HepG2 (cell line): ENCODE results near the gene NOVA2.

Source experiments
- CTCF ChIP-seq: sonication (generic); formaldehyde crosslinking; IDR thresholded peaks from 2 replicates; pipeline ENCODE4 v1.5.0; 2020; ENCODE audit warnings: mild to moderate bottlenecking, missing genetic modification reagents, moderate library complexity
- ETS1 ChIP-seq: sonication (generic); formaldehyde crosslinking; IDR thresholded peaks from 2 replicates; pipeline ENCODE4 v1.4.0; 2020; ENCODE audit warnings: missing genetic modification reagents
- GABPA ChIP-seq, 2 experiments: IDR thresholded peaks; 2 replicates each; pipeline ENCODE4 v1.6.1; 2011 to 2016; ENCODE audit warnings: low read depth in 2 of 2, low read length in 1 of 2, missing biosample characterization in 1 of 2, missing genetic modification characterization in 1 of 2
- MXI1 ChIP-seq: IDR thresholded peaks from 3 replicates; pipeline ENCODE4 v1.6.1; 2012; ENCODE audit warnings: low read depth, low read length, inconsistent platforms, borderline replicate concordance
- SETDB1 ChIP-seq: sonication (generic); formaldehyde crosslinking; IDR thresholded peaks from 2 replicates; pipeline ENCODE4 v1.5.1; 2020; ENCODE audit warnings: missing genetic modification reagents, mild to moderate bottlenecking, borderline replicate concordance
- SIX4 ChIP-seq: sonication (generic); formaldehyde crosslinking; IDR thresholded peaks from 2 replicates; pipeline ENCODE4 v1.4.0; 2020; ENCODE audit warnings: missing genetic modification reagents
- U2AF2 ChIP-seq: fragments of 200-400 bp; formaldehyde crosslinking; IDR thresholded peaks from 2 replicates; pipeline ENCODE4 v1.6.1; 2017; ENCODE audit warnings: low read depth, mild to moderate bottlenecking, low read length
- TF ChIP-seq, protein P1 (sequence below): IDR thresholded peaks from 2 replicates; pipeline ENCODE4 v1.6.1; 2012; ENCODE audit warnings: inconsistent platforms
- TF ChIP-seq, protein P2 (sequence below), 2 experiments: sonication (generic) in 1 of 2; formaldehyde crosslinking in 1 of 2; IDR thresholded peaks; 2 replicates each; pipeline versions ENCODE4 v1.5.1 to v1.6.1; 2011 to 2020; ENCODE audit warnings: borderline replicate concordance in 1 of 2, low read depth in 1 of 2, low read length in 1 of 2, mild to moderate bottlenecking in 1 of 2, missing genetic modification reagents in 1 of 2, moderate library complexity in 1 of 2

GRCh38 chr19:45897261-45897812 is 76.3 kb downstream of the NOVA2 start:
- TF ChIP-seq CTCF (CRISPR knock-in tag) (no peak), GABPA (IDR thresholded peaks at IDR 0.05; ENCODE audit: low read depth, low read length) (no peak), GABPA (CRISPR knock-in tag; IDR thresholded peaks at IDR 0.05; ENCODE audit: low read depth) (no peak), MXI1 (no peak), SETDB1 (CRISPR knock-in tag) (no peak), U2AF2 (no peak), SIX4 (CRISPR knock-in tag) (no peak), ETS1 (CRISPR knock-in tag) (no peak)
- TF ChIP-seq, protein P1, sequence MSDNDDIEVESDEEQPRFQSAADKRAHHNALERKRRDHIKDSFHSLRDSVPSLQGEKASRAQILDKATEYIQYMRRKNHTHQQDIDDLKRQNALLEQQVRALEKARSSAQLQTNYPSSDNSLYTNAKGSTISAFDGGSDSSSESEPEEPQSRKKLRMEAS = no peak
- TF ChIP-seq, protein P2, sequence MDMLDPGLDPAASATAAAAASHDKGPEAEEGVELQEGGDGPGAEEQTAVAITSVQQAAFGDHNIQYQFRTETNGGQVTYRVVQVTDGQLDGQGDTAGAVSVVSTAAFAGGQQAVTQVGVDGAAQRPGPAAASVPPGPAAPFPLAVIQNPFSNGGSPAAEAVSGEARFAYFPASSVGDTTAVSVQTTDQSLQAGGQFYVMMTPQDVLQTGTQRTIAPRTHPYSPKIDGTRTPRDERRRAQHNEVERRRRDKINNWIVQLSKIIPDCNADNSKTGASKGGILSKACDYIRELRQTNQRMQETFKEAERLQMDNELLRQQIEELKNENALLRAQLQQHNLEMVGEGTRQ (IDR thresholded peaks at IDR 0.05; ENCODE audit: low read depth, low read length) = no peak
- TF ChIP-seq, protein P2 (CRISPR knock-in tag; IDR thresholded peaks at IDR 0.05; ENCODE audit: borderline replicate concordance) = no peak
